Measurements from ENCODE around the gene REM1. TPM values are rescaled to one million over a fixed set of nuclear protein-coding genes. Genes with fewer than 3 reads are reported as not detected.

REM1 gene
- total RNA-seq, 1 experiment from 2014 or later: not detected

GRCh38 chr20:31515072-31515774, 40.1 kb downstream of the REM1 start (continued):
- TF ChIP-seq ZBTB33 (IDR thresholded peaks at IDR 0.05; ENCODE audit: extremely low read depth, insufficient replicate concordance, low read length) (no peak), EZH2phosphoT487 (IDR thresholded peaks at IDR 0.05; ENCODE audit: borderline replicate concordance) (no peak), ATF3 (IDR thresholded peaks at IDR 0.05) (no peak), EZH2 (IDR thresholded peaks at IDR 0.05) (no peak), CTCF (IDR thresholded peaks at IDR 0.05 in 2 of 3, conservative IDR thresholded peaks at IDR 0.05 in 1 of 3; ENCODE audit: borderline replicate concordance in 1 of 3, insufficient read depth in 1 of 3, low read depth in 2 of 3, low read length in 2 of 3) (no peak), EGR1 (IDR thresholded peaks at IDR 0.05; ENCODE audit: low read depth) (no peak)

- no peaks in the 10 kb centered on the region for H4K20me1 ChIP-seq (ENCODE audit: insufficient read depth)
- H3K4me3 ChIP-seq (replicated peaks in 1 of 2; ENCODE audit: low read depth in 1 of 2, low read length in 2 of 2): peak overlapping the region; percentile 97 to 99
- no peak for DNase-seq (ENCODE audit: low read depth, low spot score)
- RAD21 ChIA-PET (ENCODE audit: low non-redundant PET in 1 of 2, low total read pairs in 2 of 2, uncharacterized antibody in 2 of 2, unreplicated experiment in 2 of 2): no interaction called here
- CTCF ChIA-PET: no interaction called here
- peaks cover 65% of the 10 kb centered on the region for H3K79me2 ChIP-seq (ENCODE audit: insufficient read depth, low read length)
- H2AFZ ChIP-seq (ENCODE audit: low read depth, low read length, poor library complexity, severe bottlenecking): no peak overlapping the region
- ATAC-seq: no peak
- peaks cover 7 to 19% of the 10 kb centered on the region in 2 experiments; a peak in 2 of 4 replicates for H3K36me3 ChIP-seq (ENCODE audit: control insufficient read depth in 1 of 2, insufficient read depth in 2 of 2, low read length in 2 of 2)
- TF ChIP-seq ZNF274 (IDR thresholded peaks at IDR 0.05; ENCODE audit: low read depth, low read length) (no peak), EZH2 (IDR thresholded peaks at IDR 0.05) (no peak), POLR2A (IDR thresholded peaks at IDR 0.05; ENCODE audit: borderline replicate concordance, extremely low read depth, insufficient read depth, insufficient read length) (no peak)
- BruUV-seq (replicated peaks): no TSS peak
- H3K9ac ChIP-seq (ENCODE audit: low read length): peak overlapping the region; percentile 96
- POLR2A ChIA-PET: no interaction called here
- H3K9me2 ChIP-seq (ENCODE audit: insufficient read depth): no peaks in the 10 kb centered on the region
- H3K27ac ChIP-seq (ENCODE audit: low read depth, low read length): peak overlapping the region; percentile 72; the same call in 1 of the 2 replicates
- no peaks in the 10 kb centered on the region for H3K27me3 ChIP-seq (ENCODE audit: insufficient read depth, low read length)
- intact Hi-C loops (cut with micrococcal nuclease): loop anchor here (2.0 kb wide), 1 partner anchor 97 kb away; no protein-coding TSS in a partner anchor
- peak overlapping the region; percentile 98 for H3K4me2 ChIP-seq (ENCODE audit: low read length)
- H3K4me1 ChIP-seq (ENCODE audit: control insufficient read depth in 1 of 2, insufficient read depth in 2 of 2, low read length in 2 of 2): peaks cover 18 to 33% of the 10 kb centered on the region in 2 experiments
- H3K9me3 ChIP-seq (ENCODE audit: control insufficient read depth in 1 of 2, insufficient read depth in 1 of 2, low read depth in 1 of 2, low read length in 2 of 2): no peaks in the 10 kb centered on the region
These were observed 40.7 kb downstream of the REM1 start for GRCh38 chr20:31515775-31516107.
